K562 (cell line): Measurements from ENCODE around the gene TRMT2A. TPM values are rescaled to one million over a fixed set of nuclear protein-coding genes. Genes with fewer than 3 reads are reported as not detected.

Experiments used
- GTF2F1 ChIP-seq: IDR thresholded peaks from 2 replicates; pipeline ENCODE4 v1.6.1; 2011; ENCODE audit warnings: low read depth, low read length, improper control_type of control experiment
- HMGXB4 ChIP-seq: sonication (generic); formaldehyde crosslinking; IDR thresholded peaks from 2 replicates; pipeline ENCODE4 v1.8.1; 2023; ENCODE audit warnings: mild to moderate bottlenecking, missing genetic modification reagents
- HNRNPL ChIP-seq: fragments of 200-400 bp; formaldehyde crosslinking; IDR thresholded peaks from 2 replicates; pipeline ENCODE4 v1.6.1; 2017; ENCODE audit warnings: low read depth, mild to moderate bottlenecking, low read length
- JUNB ChIP-seq: fragments of 450-650 bp; formaldehyde crosslinking; conservative IDR thresholded peaks from 2 replicates; pipeline ENCODE4 v1.4.0; 2020; ENCODE audit warnings: mild to moderate bottlenecking
- JUND ChIP-seq, 2 experiments: IDR thresholded peaks; 2 replicates in 1 of 2; 3 replicates in 1 of 2; pipeline ENCODE4 v1.6.1; 2011; ENCODE audit warnings: borderline replicate concordance in 2 of 2, low read depth in 2 of 2, low read length in 2 of 2, improper control_type of control experiment in 1 of 2, missing biosample characterization in 1 of 2, missing genetic modification characterization in 1 of 2, missing genetic modification reagents in 1 of 2
- KLF1 ChIP-seq: fragments of 450-650 bp; IDR thresholded peaks from 2 replicates; pipeline ENCODE4 v1.6.1; 2016; ENCODE audit warnings: missing genetic modification characterization, missing compliant biosample characterization
- MAZ ChIP-seq, 2 experiments: fragments of 450-650 bp in 1 of 2; sonication (generic) in 1 of 2; formaldehyde crosslinking; IDR thresholded peaks in 1 of 2; conservative IDR thresholded peaks in 1 of 2; 2 replicates each; pipeline versions ENCODE4 v1.4.0 to v1.5.0; 2020; ENCODE audit warnings: mild to moderate bottlenecking in 1 of 2, missing genetic modification reagents in 1 of 2
- RBBP5 ChIP-seq: fragments of 200-600 bp; sonication (generic); IDR thresholded peaks from 2 replicates; pipeline ENCODE4 v1.6.1; 2012; ENCODE audit warnings: borderline replicate concordance, mild to moderate bottlenecking, low read length, control low read depth, inconsistent platforms; ENCODE audit not compliant: insufficient read depth, poor library complexity, severe bottlenecking
- SPI1 ChIP-seq: IDR thresholded peaks from 2 replicates; pipeline ENCODE4 v1.6.1; 2011; ENCODE audit warnings: low read depth, low read length, control low read depth, borderline replicate concordance
- STAT6 ChIP-seq: sonication (generic); formaldehyde crosslinking; IDR thresholded peaks from 2 replicates; pipeline ENCODE4 v1.8.1; 2023; ENCODE audit warnings: mild to moderate bottlenecking, missing genetic modification reagents
- TBL1XR1 ChIP-seq, 2 experiments: IDR thresholded peaks; 2 replicates each; pipeline ENCODE4 v1.6.1; 2012; ENCODE audit warnings: improper control_type of control experiment in 2 of 2, low read length in 2 of 2, mild to moderate bottlenecking in 1 of 2
- THRAP3 ChIP-seq: fragments of 450-650 bp; IDR thresholded peaks from 2 replicates; pipeline ENCODE4 v1.6.1; 2016; ENCODE audit warnings: mild to moderate bottlenecking, inconsistent platforms, borderline replicate concordance
- ZNF561 ChIP-seq: fragments of 450-650 bp; formaldehyde crosslinking; conservative IDR thresholded peaks from 2 replicates; pipeline ENCODE4 v1.4.0; 2020; ENCODE audit warnings: mild to moderate bottlenecking, moderate library complexity
- ZNF589 ChIP-seq: fragments of 200-800 bp; sonication (Bioruptor generic); IDR thresholded peaks from 2 replicates; pipeline ENCODE4 v1.6.1; 2016; ENCODE audit warnings: low read depth, missing genetic modification characterization, missing compliant biosample characterization
- polyA plus RNA-seq, 8 experiments: library from polyadenylated mRNA; depleted of rRNA in 4 of 8; stranded (reverse) in 5 of 8; unstranded in 3 of 8; fragments of >200 nt; fragmentation: Nextera tagmentation in 2 of 8; fragmentation: Illumina TruSeq in 1 of 8; extraction: Ambion mirVana in 2 of 8; extraction: Trizol in 1 of 8; gene quantifications; 2 replicates each; pipeline versions ENCODE4 v1.2.1 to v1.2.3, GENCODE V29; 2011 to 2014; ENCODE audit warnings: inconsistent platforms in 1 of 8, missing spikeins in 1 of 8
- total RNA-seq, 7 experiments: library from RNA; depleted of rRNA in 6 of 7; stranded (reverse); fragments of >200 nt in 6 of 7; fragmentation: Illumina TruSeq in 2 of 7; extraction: Trizol in 2 of 7; gene quantifications; 2 replicates each; pipeline versions ENCODE4 v1.2.1 to v1.2.3, GENCODE V29; 2011 to 2021; ENCODE audit warnings: low replicate concordance in 1 of 7
- TF ChIP-seq, protein P1 (sequence below): fragments of 450-650 bp; IDR thresholded peaks from 2 replicates; pipeline ENCODE4 v1.6.1; 2016; ENCODE audit warnings: antibody characterized with exemption

Gene TRMT2A
- total and polyA plus RNA-seq, 9 of the 15 experiments (the other 6 are each of a cell fraction or from before 2014, with no cell fraction given) = 1.6 to 265 (median 140) TPM

DNA sequence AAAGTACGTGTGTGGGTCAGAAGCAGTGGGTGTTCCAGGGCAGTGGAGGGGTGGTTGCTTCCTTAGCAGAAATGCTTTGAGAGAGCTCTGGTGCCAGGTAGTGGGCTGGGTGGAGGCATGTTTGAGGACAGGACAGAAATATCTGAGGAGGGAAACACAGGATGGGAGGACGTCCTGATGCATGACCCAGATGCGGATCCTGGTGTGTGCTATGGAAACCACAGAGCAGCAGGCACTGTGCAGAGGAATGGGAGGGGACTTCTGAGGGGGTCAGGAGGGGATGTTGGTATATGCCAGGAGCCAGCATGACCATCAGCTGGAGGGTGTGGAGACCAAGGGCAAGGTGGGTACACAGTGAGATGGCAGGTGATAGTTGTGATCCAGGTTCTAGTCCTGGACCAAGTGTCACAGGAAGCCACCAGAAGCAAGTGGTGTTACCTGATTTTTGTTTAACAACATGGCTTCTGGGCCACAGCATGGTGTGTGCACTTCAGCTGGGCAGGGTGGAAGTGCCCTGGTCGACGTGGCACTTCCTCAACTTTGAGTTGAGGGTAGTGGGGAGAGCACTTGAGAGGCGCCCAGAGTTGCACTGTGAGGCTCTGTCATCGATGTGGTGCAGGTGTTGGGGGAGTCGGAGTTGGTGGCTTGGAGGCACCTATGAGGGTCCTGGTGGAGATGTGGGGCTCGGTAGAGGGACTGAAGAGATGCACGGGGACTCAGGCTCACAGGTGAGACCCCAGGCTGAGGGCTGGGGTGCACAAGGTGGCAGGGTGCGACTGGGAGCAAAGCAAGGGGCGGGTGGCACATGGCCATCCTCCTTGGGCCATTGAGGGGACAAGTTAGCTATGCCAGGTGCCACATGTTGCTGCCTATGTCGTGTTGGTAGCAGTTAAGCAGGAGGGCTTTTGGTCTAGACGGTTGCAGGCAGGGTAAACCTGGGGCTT lies 29.4 kb downstream of the TRMT2A start (continued):
- TF ChIP-seq STAT6 (CRISPR knock-in tag) (0 out of 2 replicates have a peak, but pooled peaks have one; percentile 24), KLF1 (no peak), HNRNPL (no peak), THRAP3 (no peak), GTF2F1 (peak; percentile 40; the same call in 1 of the 2 replicates), JUND (IDR thresholded peaks at IDR 0.05; ENCODE audit: borderline replicate concordance, low read depth, low read length) (no peak), JUND (tag; IDR thresholded peaks at IDR 0.05; ENCODE audit: borderline replicate concordance, low read depth, low read length) (no peak), TBL1XR1 (IDR thresholded peaks at IDR 0.05; ENCODE audit: low read length in 2 of 2) (0 out of 4 replicates have a peak, but pooled peaks of 1 of the 2 experiments have one; percentile 9), JUNB (no peak), MAZ (CRISPR knock-in tag; conservative IDR thresholded peaks at IDR 0.05 in 1 of 2, IDR thresholded peaks at IDR 0.05 in 1 of 2) (0 out of 4 replicates have a peak, but pooled peaks of 1 of the 2 experiments have one; percentile 6), HMGXB4 (CRISPR knock-in tag) (no peak; the same call in 1 of the 2 replicates), SPI1 (peak; percentile 34; the same call in 1 of the 2 replicates), ZNF561 (CRISPR knock-in tag) (no peak), RBBP5 (peak; percentile 56), ZNF589 (CRISPR knock-in tag) (no peak)
- TF ChIP-seq, protein P1, sequence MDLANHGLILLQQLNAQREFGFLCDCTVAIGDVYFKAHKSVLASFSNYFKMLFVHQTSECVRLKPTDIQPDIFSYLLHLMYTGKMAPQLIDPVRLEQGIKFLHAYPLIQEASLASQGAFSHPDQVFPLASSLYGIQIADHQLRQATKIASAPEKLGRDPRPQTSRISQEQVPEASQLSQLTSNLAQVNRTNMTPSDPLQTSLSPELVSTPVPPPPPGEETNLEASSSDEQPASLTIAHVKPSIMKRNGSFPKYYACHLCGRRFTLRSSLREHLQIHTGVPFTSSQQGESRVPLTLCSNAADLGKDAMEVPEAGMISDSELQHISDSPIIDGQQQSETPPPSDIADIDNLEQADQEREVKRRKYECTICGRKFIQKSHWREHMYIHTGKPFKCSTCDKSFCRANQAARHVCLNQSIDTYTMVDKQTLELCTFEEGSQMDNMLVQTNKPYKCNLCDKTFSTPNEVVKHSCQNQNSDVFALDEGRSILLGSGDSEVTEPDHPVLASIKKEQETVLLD = no peak
